ENCODE measurements around the gene SEC22A. TPM values are rescaled to one million over a fixed set of nuclear protein-coding genes. Genes with fewer than 3 reads are reported as not detected.

Gene SEC22A
- polyA plus RNA-seq, 1 of the 3 experiments (the other 2 are of a cell fraction) = 13.0 TPM

DNA sequence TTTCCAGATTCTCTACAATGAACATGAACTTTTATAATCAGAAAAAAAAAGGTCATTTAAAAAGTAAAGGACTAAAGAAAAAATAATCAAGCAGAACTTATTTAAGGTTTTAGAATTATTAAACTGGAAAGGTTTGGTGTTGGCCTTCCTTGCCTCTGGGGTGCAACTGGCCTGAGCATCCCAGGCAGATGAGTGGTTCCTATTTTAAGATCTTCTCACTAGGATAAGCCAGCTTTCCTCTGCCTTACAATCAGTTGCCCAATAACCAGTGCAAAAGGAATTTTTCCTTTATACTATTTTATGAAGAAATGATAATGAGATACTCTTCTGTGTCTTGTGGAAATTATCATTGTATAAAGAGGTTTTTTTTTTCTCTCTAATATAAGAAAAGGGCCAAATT lies 56.6 kb downstream of the SEC22A start (continued):
- no peak for TF ChIP-seq SMC3 (IDR thresholded peaks at IDR 0.05; ENCODE audit: low read depth, low read length)
- no peak for TF ChIP-seq TEAD4 (IDR thresholded peaks at IDR 0.05; ENCODE audit: borderline replicate concordance, insufficient read depth)
- no peak for TF ChIP-seq FOXM1 (IDR thresholded peaks at IDR 0.05; ENCODE audit: low read depth)
- TF ChIP-seq GABPA (IDR thresholded peaks at IDR 0.05; ENCODE audit: low read depth) = no peak

DNA sequence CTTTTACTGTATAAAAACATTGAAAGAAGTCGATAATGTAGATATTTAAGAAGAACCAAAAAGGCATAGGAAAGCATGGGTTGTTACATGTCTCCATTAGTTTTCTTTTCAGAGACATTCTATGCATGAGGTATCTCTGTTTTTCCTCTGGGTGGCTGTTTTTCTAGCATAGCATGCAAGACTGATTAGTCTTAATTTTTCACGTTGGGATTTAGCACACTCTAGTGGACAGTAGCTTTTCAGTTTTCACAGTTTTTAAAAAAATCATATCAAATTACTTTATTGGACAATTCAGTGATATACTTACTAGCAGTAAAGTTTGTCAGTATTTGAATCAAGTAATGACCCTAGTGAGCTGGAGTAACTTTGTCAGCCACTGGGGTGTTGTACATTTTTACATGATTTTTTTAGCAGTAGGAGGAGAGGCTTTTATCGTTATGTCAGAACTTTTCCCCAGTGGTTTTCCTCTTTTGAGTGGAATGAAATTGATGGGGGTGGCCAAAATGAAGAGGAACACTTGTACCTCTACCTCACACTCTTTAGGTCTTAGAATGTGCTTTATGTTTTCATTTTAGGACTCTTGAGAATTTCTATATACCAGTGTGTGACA lies 57.2 kb downstream of the SEC22A start:
- CTCF ChIA-PET = interaction anchor here (0.5 to 2.4 kb wide), 24 partner anchors 12 to 596 kb away, joined by 3 to 17 read pairs (median 3); partner anchors contain the start of gene SEC22A
- DNase-seq = peak; percentile 56
- 41% methylated on average over 3 of the region's 3 CpGs for WGBS (ENCODE audit: low lambda C conversion rate)
- TF ChIP-seq RXRA (IDR thresholded peaks at IDR 0.05; ENCODE audit: borderline replicate concordance, low read depth) = no peak
- no peak for TF ChIP-seq TEAD4 (IDR thresholded peaks at IDR 0.05; ENCODE audit: borderline replicate concordance, insufficient read depth)
- TF ChIP-seq TCF12 (IDR thresholded peaks at IDR 0.05) = no peak
- no peak for TF ChIP-seq FOXM1 (IDR thresholded peaks at IDR 0.05; ENCODE audit: low read depth)
- no peak for TF ChIP-seq CHD2 (IDR thresholded peaks at IDR 0.05; ENCODE audit: low read length, partially characterized antibody)
- TF ChIP-seq JUND (IDR thresholded peaks at IDR 0.05) = no peak
- TF ChIP-seq, protein P1, sequence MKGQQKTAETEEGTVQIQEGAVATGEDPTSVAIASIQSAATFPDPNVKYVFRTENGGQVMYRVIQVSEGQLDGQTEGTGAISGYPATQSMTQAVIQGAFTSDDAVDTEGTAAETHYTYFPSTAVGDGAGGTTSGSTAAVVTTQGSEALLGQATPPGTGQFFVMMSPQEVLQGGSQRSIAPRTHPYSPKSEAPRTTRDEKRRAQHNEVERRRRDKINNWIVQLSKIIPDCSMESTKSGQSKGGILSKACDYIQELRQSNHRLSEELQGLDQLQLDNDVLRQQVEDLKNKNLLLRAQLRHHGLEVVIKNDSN (IDR thresholded peaks at IDR 0.05; ENCODE audit: borderline replicate concordance, low read depth) = no peak
- peak; percentile 73 for TF ChIP-seq SMC3 (IDR thresholded peaks at IDR 0.05; ENCODE audit: low read depth, low read length)
- TF ChIP-seq MXI1 (IDR thresholded peaks at IDR 0.05; ENCODE audit: low read depth, low read length) = peak; percentile 54; the same call in 1 of the 2 replicates
- no peak for TF ChIP-seq FOSL2 (IDR thresholded peaks at IDR 0.05; ENCODE audit: borderline replicate concordance, low read depth)
- no peak for TF ChIP-seq YY1 (IDR thresholded peaks at IDR 0.05; ENCODE audit: low read depth)
- no peak for TF ChIP-seq EP300 (IDR thresholded peaks at IDR 0.05; ENCODE audit: borderline replicate concordance in 1 of 2, low read depth in 1 of 2, low read length in 1 of 2)
- TF ChIP-seq, protein P2, sequence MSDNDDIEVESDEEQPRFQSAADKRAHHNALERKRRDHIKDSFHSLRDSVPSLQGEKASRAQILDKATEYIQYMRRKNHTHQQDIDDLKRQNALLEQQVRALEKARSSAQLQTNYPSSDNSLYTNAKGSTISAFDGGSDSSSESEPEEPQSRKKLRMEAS (IDR thresholded peaks at IDR 0.05; ENCODE audit: low read depth) = no peak
- no peak for TF ChIP-seq GABPA (IDR thresholded peaks at IDR 0.05; ENCODE audit: low read depth)
- TF ChIP-seq, protein P3, sequence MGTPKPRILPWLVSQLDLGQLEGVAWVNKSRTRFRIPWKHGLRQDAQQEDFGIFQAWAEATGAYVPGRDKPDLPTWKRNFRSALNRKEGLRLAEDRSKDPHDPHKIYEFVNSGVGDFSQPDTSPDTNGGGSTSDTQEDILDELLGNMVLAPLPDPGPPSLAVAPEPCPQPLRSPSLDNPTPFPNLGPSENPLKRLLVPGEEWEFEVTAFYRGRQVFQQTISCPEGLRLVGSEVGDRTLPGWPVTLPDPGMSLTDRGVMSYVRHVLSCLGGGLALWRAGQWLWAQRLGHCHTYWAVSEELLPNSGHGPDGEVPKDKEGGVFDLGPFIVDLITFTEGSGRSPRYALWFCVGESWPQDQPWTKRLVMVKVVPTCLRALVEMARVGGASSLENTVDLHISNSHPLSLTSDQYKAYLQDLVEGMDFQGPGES (IDR thresholded peaks at IDR 0.05; ENCODE audit: low read depth, low read length) = no peak
- peak; percentile 92 for TF ChIP-seq RAD21 (IDR thresholded peaks at IDR 0.05; ENCODE audit: low read length)
- TF ChIP-seq, protein P4, sequence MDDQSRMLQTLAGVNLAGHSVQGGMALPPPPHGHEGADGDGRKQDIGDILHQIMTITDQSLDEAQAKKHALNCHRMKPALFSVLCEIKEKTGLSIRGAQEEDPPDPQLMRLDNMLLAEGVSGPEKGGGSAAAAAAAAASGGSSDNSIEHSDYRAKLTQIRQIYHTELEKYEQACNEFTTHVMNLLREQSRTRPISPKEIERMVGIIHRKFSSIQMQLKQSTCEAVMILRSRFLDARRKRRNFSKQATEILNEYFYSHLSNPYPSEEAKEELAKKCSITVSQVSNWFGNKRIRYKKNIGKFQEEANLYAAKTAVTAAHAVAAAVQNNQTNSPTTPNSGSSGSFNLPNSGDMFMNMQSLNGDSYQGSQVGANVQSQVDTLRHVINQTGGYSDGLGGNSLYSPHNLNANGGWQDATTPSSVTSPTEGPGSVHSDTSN (IDR thresholded peaks at IDR 0.05) = no peak
- TF ChIP-seq TAF1 (IDR thresholded peaks at IDR 0.05; ENCODE audit: borderline replicate concordance, low read depth, low read length) = no peak
- TF ChIP-seq, protein P5, sequence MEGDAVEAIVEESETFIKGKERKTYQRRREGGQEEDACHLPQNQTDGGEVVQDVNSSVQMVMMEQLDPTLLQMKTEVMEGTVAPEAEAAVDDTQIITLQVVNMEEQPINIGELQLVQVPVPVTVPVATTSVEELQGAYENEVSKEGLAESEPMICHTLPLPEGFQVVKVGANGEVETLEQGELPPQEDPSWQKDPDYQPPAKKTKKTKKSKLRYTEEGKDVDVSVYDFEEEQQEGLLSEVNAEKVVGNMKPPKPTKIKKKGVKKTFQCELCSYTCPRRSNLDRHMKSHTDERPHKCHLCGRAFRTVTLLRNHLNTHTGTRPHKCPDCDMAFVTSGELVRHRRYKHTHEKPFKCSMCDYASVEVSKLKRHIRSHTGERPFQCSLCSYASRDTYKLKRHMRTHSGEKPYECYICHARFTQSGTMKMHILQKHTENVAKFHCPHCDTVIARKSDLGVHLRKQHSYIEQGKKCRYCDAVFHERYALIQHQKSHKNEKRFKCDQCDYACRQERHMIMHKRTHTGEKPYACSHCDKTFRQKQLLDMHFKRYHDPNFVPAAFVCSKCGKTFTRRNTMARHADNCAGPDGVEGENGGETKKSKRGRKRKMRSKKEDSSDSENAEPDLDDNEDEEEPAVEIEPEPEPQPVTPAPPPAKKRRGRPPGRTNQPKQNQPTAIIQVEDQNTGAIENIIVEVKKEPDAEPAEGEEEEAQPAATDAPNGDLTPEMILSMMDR (IDR thresholded peaks at IDR 0.05) = peak; percentile 78
- no peak for TF ChIP-seq SIN3A (IDR thresholded peaks at IDR 0.05; ENCODE audit: borderline replicate concordance, low read depth, low read length)
- TF ChIP-seq NRF1 (IDR thresholded peaks at IDR 0.05; ENCODE audit: low read depth, low read length) = no peak
- no peak for TF ChIP-seq GATA2 (CRISPR knock-in tag; IDR thresholded peaks at IDR 0.05)
- TF ChIP-seq FOXJ3 (CRISPR knock-in tag; IDR thresholded peaks at IDR 0.05) = no peak

More for the DNA sequence above, 57.2 kb downstream of the SEC22A start:
- Histone ChIP-seq H3F3A (replicated peaks; ENCODE audit: insufficient read depth) (no peaks in the 10 kb centered on the region), H3K4me1 (ENCODE audit: control insufficient read depth in 1 of 2, insufficient read depth in 2 of 2, low read depth in 1 of 2, low read length in 1 of 2) (peaks cover 0 to 3% of the 10 kb centered on the region in 2 experiments; a peak in 1 of 4 replicates), H3K4me2 (no peak overlapping the region), H3K27ac (ENCODE audit: low read depth in 2 of 2, low read length in 1 of 2) (no peak overlapping the region), H3K36me3 (replicated peaks in 1 of 2; ENCODE audit: control insufficient read depth in 1 of 2, insufficient read depth in 2 of 2, low read length in 1 of 2) (peaks cover 0 to 11% of the 10 kb centered on the region in 2 experiments), H3K9ac (no peak overlapping the region), H3K9me3 (no peaks in the 10 kb centered on the region), H2AFZ (ENCODE audit: low read depth) (no peak overlapping the region), H3K79me2 (ENCODE audit: insufficient read depth) (no peaks in the 10 kb centered on the region), H3K27me3 (ENCODE audit: insufficient read depth) (no peaks in the 10 kb centered on the region), H4K20me1 (ENCODE audit: insufficient read depth) (no peaks in the 10 kb centered on the region), H3K9me2 (no peaks in the 10 kb centered on the region), H3K4me3 (ENCODE audit: low read depth in 2 of 2, low read length in 1 of 2) (no peak overlapping the region; a peak in 1 of 4 replicates)
- POLR2A ChIA-PET = no interaction called here

Data from SK-N-SH (cell line).